ENCODE data around the gene COL6A2.

- no peak for TF ChIP-seq CTCF (IDR thresholded peaks at IDR 0.05; ENCODE audit: low read depth, low read length, poor library complexity, severe bottlenecking)
- no peak for TF ChIP-seq EZH2phosphoT487 (IDR thresholded peaks at IDR 0.05; ENCODE audit: borderline replicate concordance, low read length)
Measured at GRCh38 chr21:46148106-46148505, 50.2 kb downstream of the COL6A2 start.

All from DOHH2 (cell line).